SU-DHL-6 (cell line): ENCODE measurements around the gene SLC37A3.

Experiments
- EZH2phosphoT487 ChIP-seq: fragments of 200-600 bp; sonication (generic), shearing (Covaris generic); conservative IDR thresholded peaks from 2 replicates; pipeline ENCODE4 v1.6.1; 2018; ENCODE audit warnings: mild to moderate bottlenecking, antibody characterized with exemption, low read length, moderate library complexity, mixed read lengths
- TF ChIP-seq, protein P1 (sequence below): fragments of 200-600 bp; sonication (generic); IDR thresholded peaks from one replicate; pipeline ENCODE4 v1.5.1; 2017; ENCODE audit warnings: antibody characterized with exemption, mild to moderate bottlenecking, low read length, moderate library complexity; ENCODE audit not compliant: insufficient read depth, poor library complexity, severe bottlenecking

DNA sequence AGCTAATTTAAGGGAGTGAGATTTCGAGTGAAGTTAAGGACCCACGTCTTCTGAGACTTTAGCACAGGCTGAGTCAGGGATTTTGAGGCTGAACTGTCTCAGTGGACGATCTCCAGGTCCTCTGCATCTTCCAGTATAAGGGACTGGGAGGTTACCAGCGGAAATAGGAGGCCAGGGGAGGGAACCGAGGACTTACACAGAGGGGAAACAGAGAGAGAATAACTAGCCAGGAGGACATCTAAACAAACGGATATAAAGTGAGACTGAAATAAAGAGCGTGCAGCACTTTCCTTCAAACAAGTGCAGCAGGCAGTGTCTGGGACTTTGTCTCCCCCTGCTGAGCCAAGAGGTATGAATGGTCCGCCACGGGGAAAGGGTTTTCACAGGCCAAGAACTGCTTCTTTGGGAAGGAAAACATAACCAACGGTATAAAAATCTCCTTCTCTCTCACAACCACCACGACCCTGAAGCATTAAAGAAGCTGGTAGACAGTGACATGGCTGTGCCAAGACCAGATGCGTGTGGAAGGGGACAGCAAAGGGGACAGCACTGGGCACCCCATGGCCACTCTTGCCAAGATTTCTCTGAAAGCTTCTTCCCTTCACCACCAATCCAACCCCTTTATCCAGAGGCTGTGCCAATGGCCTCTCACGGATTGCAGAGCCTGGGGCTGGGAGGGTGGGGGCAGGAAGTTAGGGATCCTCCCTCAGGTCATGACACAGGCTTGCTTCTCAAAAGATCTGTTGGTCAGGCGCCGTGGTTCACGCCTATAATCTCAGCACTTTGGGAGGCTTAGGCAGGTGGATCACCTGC lies 72.0 kb downstream of the SLC37A3 start:
- TF ChIP-seq, protein P1, sequence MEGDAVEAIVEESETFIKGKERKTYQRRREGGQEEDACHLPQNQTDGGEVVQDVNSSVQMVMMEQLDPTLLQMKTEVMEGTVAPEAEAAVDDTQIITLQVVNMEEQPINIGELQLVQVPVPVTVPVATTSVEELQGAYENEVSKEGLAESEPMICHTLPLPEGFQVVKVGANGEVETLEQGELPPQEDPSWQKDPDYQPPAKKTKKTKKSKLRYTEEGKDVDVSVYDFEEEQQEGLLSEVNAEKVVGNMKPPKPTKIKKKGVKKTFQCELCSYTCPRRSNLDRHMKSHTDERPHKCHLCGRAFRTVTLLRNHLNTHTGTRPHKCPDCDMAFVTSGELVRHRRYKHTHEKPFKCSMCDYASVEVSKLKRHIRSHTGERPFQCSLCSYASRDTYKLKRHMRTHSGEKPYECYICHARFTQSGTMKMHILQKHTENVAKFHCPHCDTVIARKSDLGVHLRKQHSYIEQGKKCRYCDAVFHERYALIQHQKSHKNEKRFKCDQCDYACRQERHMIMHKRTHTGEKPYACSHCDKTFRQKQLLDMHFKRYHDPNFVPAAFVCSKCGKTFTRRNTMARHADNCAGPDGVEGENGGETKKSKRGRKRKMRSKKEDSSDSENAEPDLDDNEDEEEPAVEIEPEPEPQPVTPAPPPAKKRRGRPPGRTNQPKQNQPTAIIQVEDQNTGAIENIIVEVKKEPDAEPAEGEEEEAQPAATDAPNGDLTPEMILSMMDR, result peak; percentile 38
- TF ChIP-seq EZH2phosphoT487, result no peak
